ENCODE measurements around the gene CPN2.

CPN2 gene

DNA sequence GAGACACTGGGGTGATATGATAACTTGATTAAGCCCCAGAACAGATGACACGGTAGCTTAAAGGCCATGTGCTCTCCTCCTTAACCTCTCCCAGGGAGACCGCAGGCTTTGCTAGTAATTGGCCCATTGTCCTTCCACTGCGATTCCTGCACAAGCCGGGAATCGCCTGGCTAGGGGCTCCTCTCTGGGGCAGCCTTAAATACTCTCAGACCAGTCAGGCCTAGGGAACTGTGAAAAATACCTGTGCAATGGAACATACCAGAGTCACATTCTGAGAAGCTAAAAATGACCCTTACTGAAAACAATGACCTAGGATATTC, 56.3 kb downstream of the CPN2 start:
- no peak for DNase-seq (ENCODE audit: low read depth, low spot score)

DNA sequence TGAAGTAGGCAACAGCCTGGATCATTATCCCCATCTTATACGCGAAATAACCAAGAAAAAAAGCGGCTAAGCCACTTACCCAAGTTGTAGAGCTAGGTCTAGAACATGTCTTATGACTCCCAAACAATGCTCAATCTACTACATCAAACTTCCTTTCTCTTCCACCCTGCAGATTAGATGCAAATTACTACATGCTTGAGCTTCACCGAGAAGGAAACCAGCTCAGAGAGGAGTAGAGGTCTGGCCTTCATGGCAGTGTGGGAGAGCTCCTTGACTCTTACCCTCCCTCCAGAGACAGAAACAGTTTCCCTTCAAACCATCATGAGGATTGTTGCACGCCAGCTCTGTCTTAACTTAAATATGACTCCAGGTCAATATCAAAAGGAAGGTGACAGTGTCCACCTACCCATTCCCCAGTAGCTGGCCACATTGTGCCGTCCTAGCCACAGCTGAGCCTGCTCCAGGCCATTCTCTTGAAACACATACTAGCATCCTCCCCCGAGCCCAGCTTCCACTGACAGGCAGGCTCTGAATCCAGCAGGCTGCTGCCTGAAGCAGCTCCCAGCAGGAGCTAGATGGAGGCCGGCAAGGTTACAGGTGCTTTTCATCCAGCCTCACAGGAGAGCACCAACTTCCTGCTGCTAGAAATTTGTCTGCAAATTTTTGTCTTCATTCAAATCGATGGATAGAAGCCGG, 56.8 kb downstream of the CPN2 start:
- DNase-seq (ENCODE audit: low read depth, low spot score) = no peak

DNA sequence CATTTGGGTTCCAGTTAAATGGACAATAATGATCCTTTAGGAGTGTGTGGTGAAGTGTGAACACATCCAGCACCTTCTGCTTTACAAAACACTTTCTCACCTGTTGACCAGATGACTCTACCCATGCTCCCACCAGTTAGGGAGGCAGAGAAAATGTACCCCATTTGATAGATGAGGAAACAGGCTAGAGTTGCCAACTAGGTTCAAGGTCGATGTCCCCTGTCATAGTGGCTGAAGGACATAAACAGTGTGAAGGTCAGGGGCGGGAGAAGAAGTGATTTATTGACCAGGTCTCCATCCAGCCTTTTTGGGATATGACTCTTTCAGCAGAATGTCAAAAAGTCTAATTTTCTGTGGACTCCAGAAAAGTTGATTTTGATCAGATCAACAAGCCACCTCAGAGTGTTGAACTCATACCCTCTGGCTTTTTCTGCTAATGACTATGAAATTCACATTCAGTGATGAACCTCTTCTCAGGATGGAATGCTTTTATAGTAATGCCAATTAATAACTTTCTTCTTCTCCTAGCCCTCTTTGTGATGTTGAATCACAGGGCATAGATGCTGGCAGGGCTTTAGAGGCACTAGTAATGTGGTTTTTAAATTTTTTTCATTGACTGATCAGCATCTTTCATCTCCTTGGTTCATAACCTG, 57.5 kb downstream of the CPN2 start:
- no peak for DNase-seq (ENCODE audit: low read depth, low spot score)

DNA sequence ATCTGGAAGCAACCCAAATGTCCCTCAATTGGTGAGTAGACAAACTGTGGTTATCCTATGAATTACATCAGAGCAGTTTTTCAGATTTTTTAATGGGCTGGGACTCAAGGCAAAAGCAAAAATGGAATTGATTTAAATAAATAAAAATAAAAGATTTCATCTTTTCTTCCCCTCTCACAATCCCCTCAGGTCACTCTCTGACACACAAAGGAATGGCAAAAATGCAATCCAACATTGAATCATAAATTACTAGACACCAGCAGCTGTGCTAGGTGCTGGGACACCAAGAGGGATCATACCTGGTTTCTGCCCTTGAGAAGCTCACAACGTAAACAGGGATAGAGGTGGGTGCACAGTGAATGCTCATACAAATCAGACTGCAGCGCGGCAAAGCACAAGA, 58.8 kb downstream of the CPN2 start:
- DNase-seq (ENCODE audit: low read depth, low spot score) = no peak
